ENCODE measurements around the gene MYO5C. TPM values are rescaled to one million over a fixed set of nuclear protein-coding genes. Genes with fewer than 3 reads are reported as not detected.

MYO5C gene
- total and polyA plus RNA-seq, 2 of the 4 experiments (the other 2 are of a cell fraction), result under 0.01 to 0.03 TPM

- H3K27me3 ChIP-seq (ENCODE audit: control insufficient read depth, insufficient read depth, low read length), result no peaks in the 10 kb centered on the region
- BruUV-seq (replicated peaks), result no TSS peak
- H4K5ac ChIP-seq (ENCODE audit: low read depth, low read length), result no peak overlapping the region
- dilution Hi-C loops (cut with HindIII; ENCODE audit: low sequenced_read_pairs, unreplicated experiment), result no loop called here
- intact Hi-C loops (cut with micrococcal nuclease), result no loop called here
- DNase-seq (no peak), ATAC-seq (ENCODE audit: low read depth) (no peak)
- peaks cover 7% of the 10 kb centered on the region for H3K9me1 ChIP-seq (ENCODE audit: insufficient read depth, low read length)
- H2BK15ac ChIP-seq (ENCODE audit: low read depth, low read length), result no peak overlapping the region
- H2BK20ac ChIP-seq (ENCODE audit: low read depth, low read length), result no peak overlapping the region
- 100% methylated on average over 1 of the region's 13 CpGs; no CpG with 5 or more reads in 1 of the 2 experiments for WGBS, 2 experiments (ENCODE audit: extremely low coverage in 2 of 2, insufficient read length in 1 of 2)
- TF ChIP-seq CHD1 (IDR thresholded peaks at IDR 0.05; ENCODE audit: low read depth, low read length) (no peak), BHLHE40 (IDR thresholded peaks at IDR 0.05; ENCODE audit: low read depth, low read length) (no peak), RCOR1 (IDR thresholded peaks at IDR 0.05; ENCODE audit: insufficient replicate concordance, low read length) (no peak), RAD21 (IDR thresholded peaks at IDR 0.05; ENCODE audit: low read length) (no peak)
- no peak overlapping the region for H3K4ac ChIP-seq (ENCODE audit: low read depth, low read length)
- H2AFZ ChIP-seq (replicated peaks; ENCODE audit: low read length, poor library complexity), result no peak overlapping the region
- H3K4me1 ChIP-seq (ENCODE audit: control insufficient read depth, insufficient read depth, low read length), result no peaks in the 10 kb centered on the region
- H4K20me1 ChIP-seq (ENCODE audit: insufficient read depth, low read length), result no peaks in the 10 kb centered on the region
- no peak overlapping the region for H4K91ac ChIP-seq (ENCODE audit: insufficient read depth, low read depth, low read length)
- H3K36me3 ChIP-seq (ENCODE audit: control insufficient read depth, insufficient read depth, low read length), result peaks cover 14% of the 10 kb centered on the region
- POLR2A ChIA-PET (ENCODE audit: unreplicated experiment), result no interaction called here
- H3K18ac ChIP-seq (ENCODE audit: low read depth, low read length), result no peak overlapping the region
- H3K23ac ChIP-seq (ENCODE audit: low read depth, low read length), result no peak overlapping the region
- H3K9me3 ChIP-seq (ENCODE audit: control insufficient read depth, insufficient read depth, low read length), result no peaks in the 10 kb centered on the region
- no peak overlapping the region for H2BK5ac ChIP-seq (ENCODE audit: low read depth, low read length, poor library complexity, severe bottlenecking)
- H2BK120ac ChIP-seq (ENCODE audit: low read depth, low read length), result no peak overlapping the region
- H3K79me1 ChIP-seq (ENCODE audit: low read depth in 1 of 2, low read length in 2 of 2), result no peaks in the 10 kb centered on the region
- no peak overlapping the region for H3K4me3 ChIP-seq (ENCODE audit: insufficient read depth, low read depth, low read length)
- CTCF ChIA-PET, result no interaction called here
- no peak overlapping the region for H3K27ac ChIP-seq (ENCODE audit: insufficient read depth, low read length)
- H3K4me2 ChIP-seq (ENCODE audit: low read depth, low read length), result no peak overlapping the region
- H2AK9ac ChIP-seq (replicated peaks; ENCODE audit: low read depth, low read length, poor library complexity), result no peak overlapping the region
- H3K9ac ChIP-seq (ENCODE audit: low read depth, low read length), result no peak overlapping the region
- no peak overlapping the region for H4K8ac ChIP-seq (ENCODE audit: low read depth in 2 of 2, low read length in 2 of 2)
- H3K14ac ChIP-seq (replicated peaks; ENCODE audit: low read depth, low read length), result no peak overlapping the region
- in situ Hi-C loops (cut with MboI; ENCODE audit: low sequenced_read_pairs), result no loop called here
- no peak overlapping the region for H2AK5ac ChIP-seq (ENCODE audit: low read depth, low read length)
- no peak overlapping the region for H3K56ac ChIP-seq (ENCODE audit: extremely low read depth, insufficient read depth, low read length)
Observed at GRCh38 chr15:52318729-52319500, 23.3 kb upstream of the MYO5C start.
